Measurements from ENCODE around the gene ADGRV1. TPM values are rescaled to one million over a fixed set of nuclear protein-coding genes. Genes with fewer than 3 reads are reported as not detected.

ADGRV1 gene
- total RNA-seq, 1 experiment from 2014 or later, result not detected

- Mint-ChIP-seq H3K4me1 (ENCODE audit: insufficient read depth, unreplicated experiment) (no peaks in the 10 kb centered on the region), H3K36me3 (ENCODE audit: insufficient read depth, unreplicated experiment) (no peaks in the 10 kb centered on the region), H3K27ac (ENCODE audit: low read depth, unreplicated experiment) (no peak overlapping the region), H3K9me3 (ENCODE audit: unreplicated experiment) (no peaks in the 10 kb centered on the region), H3K4me3 (ENCODE audit: unreplicated experiment) (no peak overlapping the region), H3K27me3 (ENCODE audit: insufficient read depth, unreplicated experiment) (peaks cover 89% of the 10 kb centered on the region)
- BruUV-seq (replicated peaks), result no TSS peak
- no peak for TF ChIP-seq CTCF (IDR thresholded peaks at IDR 0.05; ENCODE audit: unreplicated experiment)
- no peak for DNase-seq (ENCODE audit: unreplicated experiment)
- POLR2A ChIA-PET, result no interaction called here
- CTCF ChIA-PET, result interaction anchor here (0.6 kb wide), 2 partner anchors 58 to 160 kb away, joined by 3 read pairs; no protein-coding TSS in a partner anchor
- intact Hi-C loops (cut with micrococcal nuclease), result no loop called here
Measured at GRCh38 chr5:90547072-90547536, 11.5 kb upstream of the ADGRV1 start.

DNA sequence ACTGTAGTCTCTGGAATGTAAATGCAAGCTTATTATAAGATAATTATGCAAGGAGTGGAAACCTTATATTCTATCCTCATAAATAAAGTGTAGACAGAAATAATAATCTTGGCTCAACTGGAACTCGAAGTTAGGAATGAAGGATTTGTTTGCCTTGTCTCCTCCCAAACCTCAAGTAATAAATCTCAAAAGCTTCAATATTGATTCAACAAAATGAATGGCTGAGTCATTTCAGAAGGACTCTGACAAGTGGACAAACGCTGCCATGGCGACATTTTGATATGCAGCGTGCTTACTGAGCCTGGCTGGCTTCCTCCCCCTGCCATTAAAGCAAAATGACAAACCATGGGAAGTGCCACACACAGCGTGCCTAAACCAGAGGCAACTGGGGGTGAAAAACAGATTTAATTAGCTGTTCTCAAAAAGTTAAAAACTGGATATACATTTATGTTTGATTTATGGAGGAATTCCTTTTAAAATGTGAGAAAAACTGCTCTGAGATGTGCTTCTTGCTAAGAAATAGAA lies 10.5 kb upstream of the ADGRV1 start:
- Mint-ChIP-seq H3K4me1 (ENCODE audit: insufficient read depth, unreplicated experiment) (no peaks in the 10 kb centered on the region), H3K27me3 (ENCODE audit: insufficient read depth, unreplicated experiment) (peaks cover 89% of the 10 kb centered on the region), H3K36me3 (ENCODE audit: insufficient read depth, unreplicated experiment) (no peaks in the 10 kb centered on the region), H3K27ac (ENCODE audit: low read depth, unreplicated experiment) (no peak overlapping the region), H3K4me3 (ENCODE audit: unreplicated experiment) (no peak overlapping the region), H3K9me3 (ENCODE audit: unreplicated experiment) (no peaks in the 10 kb centered on the region)
- no peak for TF ChIP-seq CTCF (IDR thresholded peaks at IDR 0.05; ENCODE audit: unreplicated experiment)
- CTCF ChIA-PET, result interaction anchor here (0.6 kb wide), 1 partner anchor 161 kb away, joined by 3 read pairs; no protein-coding TSS in a partner anchor
- no peak for DNase-seq (ENCODE audit: unreplicated experiment)
- POLR2A ChIA-PET, result no interaction called here
- no TSS peak for BruUV-seq (replicated peaks)
- intact Hi-C loops (cut with micrococcal nuclease), result no loop called here

- H3K4me3 Mint-ChIP-seq (ENCODE audit: unreplicated experiment), result no peak overlapping the region
- TF ChIP-seq CTCF (IDR thresholded peaks at IDR 0.05; ENCODE audit: unreplicated experiment), result no peak
Measured at GRCh38 chr5:90549223-90549622, 9.4 kb upstream of the ADGRV1 start.

DNA sequence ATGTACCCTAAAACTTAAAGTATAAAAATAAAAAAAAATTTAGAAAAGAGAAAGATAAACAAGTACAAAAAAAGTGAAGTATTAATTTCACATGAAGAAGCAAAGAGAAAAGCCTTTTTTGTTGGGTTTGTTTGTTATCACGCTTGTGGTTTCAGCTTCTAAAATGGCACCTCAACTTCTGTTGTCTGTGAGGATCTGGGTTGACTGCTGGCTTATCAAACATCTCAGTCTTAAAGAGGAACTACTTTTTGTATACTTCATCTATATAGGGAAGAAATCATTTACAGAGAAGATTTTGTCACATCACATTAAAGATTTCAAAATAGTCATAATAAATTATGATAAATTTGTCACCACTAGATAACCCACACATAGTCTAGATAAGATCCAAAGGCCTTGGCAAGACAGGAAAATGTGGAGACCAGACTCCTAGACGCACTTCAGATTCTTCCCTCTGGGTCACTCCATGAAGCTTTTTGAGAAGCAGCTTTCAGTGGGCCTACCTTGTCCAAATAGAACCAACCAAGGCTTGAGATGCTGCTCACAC lies 8.8 kb upstream of the ADGRV1 start:
- Mint-ChIP-seq H3K4me1 (ENCODE audit: insufficient read depth, unreplicated experiment) (no peaks in the 10 kb centered on the region), H3K27me3 (ENCODE audit: insufficient read depth, unreplicated experiment) (peaks cover 91% of the 10 kb centered on the region), H3K9me3 (ENCODE audit: unreplicated experiment) (no peaks in the 10 kb centered on the region), H3K27ac (ENCODE audit: low read depth, unreplicated experiment) (no peak overlapping the region), H3K36me3 (ENCODE audit: insufficient read depth, unreplicated experiment) (no peaks in the 10 kb centered on the region), H3K4me3 (ENCODE audit: unreplicated experiment) (no peak overlapping the region)
- ChIA-PET POLR2A (no interaction called here), CTCF (interaction anchor here (0.7 kb wide), 1 partner anchor 18 kb away, joined by 3 read pairs; no protein-coding TSS in a partner anchor)
- no TSS peak for BruUV-seq (replicated peaks)
- intact Hi-C loops (cut with micrococcal nuclease), result no loop called here
- DNase-seq (ENCODE audit: unreplicated experiment), result no peak
- no peak for TF ChIP-seq CTCF (IDR thresholded peaks at IDR 0.05; ENCODE audit: unreplicated experiment)

More at GRCh38 chr5:90549223-90549622, 9.4 kb upstream of the ADGRV1 start:
- no peaks in the 10 kb centered on the region for H3K4me1 Mint-ChIP-seq (ENCODE audit: insufficient read depth, unreplicated experiment)
- no peaks in the 10 kb centered on the region for H3K9me3 Mint-ChIP-seq (ENCODE audit: unreplicated experiment)
- no peak overlapping the region for H3K27ac Mint-ChIP-seq (ENCODE audit: low read depth, unreplicated experiment)
- peaks cover 91% of the 10 kb centered on the region for H3K27me3 Mint-ChIP-seq (ENCODE audit: insufficient read depth, unreplicated experiment)
- intact Hi-C loops (cut with micrococcal nuclease), result no loop called here
- no peaks in the 10 kb centered on the region for H3K36me3 Mint-ChIP-seq (ENCODE audit: insufficient read depth, unreplicated experiment)
- POLR2A ChIA-PET, result no interaction called here
- BruUV-seq (replicated peaks), result no TSS peak
- DNase-seq (ENCODE audit: unreplicated experiment), result no peak
- CTCF ChIA-PET, result no interaction called here
